HL-60 (cell line): Measurements from ENCODE around the gene PTPRJ.

Source experiments
- DNase-seq, 2 experiments: peaks; one replicate each; pipeline ENCODE4 v3.0.0-alpha.2; 2010 to 2020; ENCODE audit warnings: low read depth in 1 of 2, low spot score in 1 of 2
- H3K27ac ChIP-seq: fragments of 250-450 bp; sonication (Bioruptor Pico); replicated peaks from 2 replicates; pipeline ENCODE4 v1.5.1; 2020; ENCODE audit warnings: mild to moderate bottlenecking, moderate library complexity
- H3K27me3 ChIP-seq: fragments of 250-450 bp; sonication (Bioruptor Pico); 2 replicates; pipeline ENCODE4 v1.5.1; 2021; ENCODE audit warnings: mild to moderate bottlenecking, moderate library complexity; ENCODE audit not compliant: insufficient read depth, poor library complexity, severe bottlenecking
- H3K4me3 ChIP-seq: replicated peaks from 2 replicates; pipeline ENCODE4 v1.5.1; 2011; ENCODE audit warnings: mild to moderate bottlenecking, control low read depth, low read length; ENCODE audit not compliant: insufficient read depth
- CTCF ChIP-seq: IDR thresholded peaks from one replicate; pipeline ENCODE4 v1.5.1; 2011; ENCODE audit warnings: low read length, control low read depth, inconsistent platforms; ENCODE audit not compliant: insufficient read depth
- GABPA ChIP-seq: IDR thresholded peaks from 2 replicates; pipeline ENCODE4 v1.6.1; 2012; ENCODE audit warnings: low read depth
- POLR2AphosphoS5 ChIP-seq: IDR thresholded peaks from 2 replicates; pipeline ENCODE4 v1.6.1; 2012; ENCODE audit warnings: low read depth
- REST ChIP-seq: IDR thresholded peaks from 2 replicates; pipeline ENCODE4 v1.6.1; 2012; ENCODE audit warnings: low read depth; ENCODE audit not compliant: insufficient replicate concordance
- SPI1 ChIP-seq: IDR thresholded peaks from 2 replicates; pipeline ENCODE4 v1.6.1; 2012; ENCODE audit warnings: low read depth, mild to moderate bottlenecking, borderline replicate concordance

The PTPRJ gene

DNA sequence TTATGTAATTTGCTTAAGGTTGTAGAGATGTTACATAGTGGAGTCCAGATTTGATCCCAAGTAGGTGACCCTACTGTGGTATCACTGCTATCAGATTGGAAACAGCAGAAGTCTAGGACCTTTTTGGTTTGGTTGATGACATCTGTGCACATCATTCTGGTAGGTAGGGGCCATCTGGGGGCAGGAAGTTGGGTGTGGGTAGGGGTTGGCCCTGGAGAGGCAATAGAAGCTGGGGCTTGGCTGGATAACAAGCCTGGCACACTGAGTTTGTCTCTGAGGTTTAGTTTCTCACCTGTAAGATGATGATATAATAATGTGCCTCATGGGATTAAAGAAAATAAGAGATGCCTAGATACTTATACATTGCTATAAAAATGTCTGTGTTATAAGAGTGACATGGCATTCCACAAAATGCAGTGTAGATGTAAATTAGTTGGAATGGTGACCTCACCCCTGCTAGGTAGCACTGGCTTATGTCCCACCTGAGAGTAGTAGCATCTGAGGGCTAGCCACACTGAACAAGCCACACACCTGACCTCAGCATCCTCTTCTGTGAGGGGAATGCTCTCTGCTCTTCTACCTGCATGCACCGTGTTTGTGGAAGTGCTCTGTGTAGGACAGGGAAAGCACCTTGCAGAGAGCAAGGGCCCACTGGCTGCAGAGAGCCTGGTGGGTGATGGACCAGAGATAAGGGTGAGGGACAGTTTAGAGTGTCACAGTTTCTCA, 36.9 kb downstream of the PTPRJ start:
- TF ChIP-seq GABPA: no peak
- no peak for TF ChIP-seq REST
- no peak for TF ChIP-seq SPI1
- TF ChIP-seq CTCF: no peak
- no peak for TF ChIP-seq POLR2AphosphoS5
- Histone ChIP-seq H3K27me3 (no peaks in the 10 kb centered on the region), H3K27ac (0 out of 2 replicates have a peak overlapping the region, but pooled peaks have one; percentile 8)

GRCh38 chr11:48017831-48018527, 37.6 kb downstream of the PTPRJ start:
- Histone ChIP-seq H3K4me3 (no peak overlapping the region), H3K27ac (peak overlapping the region; percentile 70), H3K27me3 (no peaks in the 10 kb centered on the region)
- no peak for DNase-seq
- TF ChIP-seq POLR2AphosphoS5: no peak
- no peak for TF ChIP-seq GABPA
- TF ChIP-seq REST: no peak
- TF ChIP-seq SPI1: no peak
- TF ChIP-seq CTCF: no peak

More for the DNA sequence above, 36.9 kb downstream of the PTPRJ start:
- no peak for DNase-seq
- no peak overlapping the region for H3K4me3 ChIP-seq

DNA sequence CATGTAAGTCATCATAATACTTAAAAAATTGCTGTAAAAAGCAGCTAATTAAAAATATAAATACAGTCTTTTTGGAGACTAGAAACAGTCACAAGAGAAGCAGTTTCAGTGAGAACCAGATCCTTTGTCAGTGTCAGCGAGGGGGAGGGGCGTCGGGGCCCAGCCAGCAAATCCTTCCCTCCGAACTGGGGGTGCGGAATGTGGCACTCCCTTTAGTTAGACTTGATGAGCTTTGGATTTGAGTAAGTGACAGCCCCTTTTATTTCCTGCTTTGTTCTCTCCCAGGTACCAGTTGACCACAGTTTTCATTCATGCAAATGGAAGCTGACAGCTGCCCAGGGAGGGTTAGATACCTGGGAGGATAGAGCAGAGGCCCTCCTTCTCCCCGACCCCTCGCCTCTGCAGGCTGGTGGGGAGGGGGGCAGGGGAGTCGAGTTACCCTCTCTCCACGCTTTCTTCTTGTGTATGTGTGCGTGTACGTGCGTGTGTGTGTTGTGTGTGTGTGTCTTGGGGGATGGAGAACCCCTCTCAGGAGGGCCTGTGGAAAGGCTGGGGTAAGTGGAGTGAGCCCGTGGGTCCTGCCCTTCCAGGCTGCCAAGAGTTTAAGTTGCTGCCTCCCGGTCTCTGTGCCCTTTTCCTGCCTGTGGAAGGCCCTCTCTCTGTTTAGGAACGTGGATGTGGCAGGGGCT, 38.3 kb downstream of the PTPRJ start:
- H3K27ac ChIP-seq: peak overlapping the region; percentile 70
- no peak overlapping the region for H3K4me3 ChIP-seq
- H3K27me3 ChIP-seq: no peaks in the 10 kb centered on the region
- no peak for TF ChIP-seq CTCF
- TF ChIP-seq GABPA: no peak
- no peak for TF ChIP-seq POLR2AphosphoS5
- TF ChIP-seq REST: no peak
- TF ChIP-seq SPI1: no peak
- no peak for DNase-seq
